Brain microvascular endothelial cell (primary cell): Measurements from ENCODE around the gene CAMTA1.
A peak's percentile ranks its signal among the peaks of the same experiment; 100 is the strongest.

Experiments
- DNase-seq: peaks from one replicate; pipeline ENCODE4 v3.0.0-alpha.2; 2020
- H3K27ac ChIP-seq: fragments of 250-450 bp; sonication (Bioruptor Pico); 2 replicates; pipeline ENCODE4 v1.5.1; 2020; ENCODE audit warnings: mild to moderate bottlenecking, moderate library complexity
- H3K27me3 ChIP-seq: fragments of 250-450 bp; sonication (Bioruptor Pico); replicated peaks from 2 replicates; pipeline ENCODE4 v1.5.1; 2020; ENCODE audit warnings: mild to moderate bottlenecking
- H3K36me3 ChIP-seq: fragments of 250-450 bp; sonication (Bioruptor Pico); replicated peaks from 2 replicates; pipeline ENCODE4 v1.5.1; 2020; ENCODE audit warnings: mild to moderate bottlenecking
- H3K4me3 ChIP-seq: 2 replicates; pipeline ENCODE4 v1.5.1; 2011; ENCODE audit warnings: low read depth, mild to moderate bottlenecking, control low read depth, low read length, moderate library complexity
- CTCF ChIP-seq: IDR thresholded peaks from 2 replicates; pipeline ENCODE4 v1.5.1; 2011; ENCODE audit warnings: low read depth, mild to moderate bottlenecking, moderate library complexity, low read length, control low read depth, inconsistent platforms; ENCODE audit errors: missing control alignments
- in situ Hi-C: cut with HindIII; loops from 2 replicates; pipeline ENCODE4 v1.10.0; 2017; ENCODE audit warnings: low sequenced_read_pairs, low pct_ligation_motif_present

CAMTA1 gene

GRCh38 chr1:7390604-7391000, 605.3 kb downstream of the CAMTA1 start:
- no peaks in the 10 kb centered on the region for H3K36me3 ChIP-seq
- H3K4me3 ChIP-seq = no peak overlapping the region
- no peak overlapping the region for H3K27ac ChIP-seq
- no peak for DNase-seq
- in situ Hi-C loops = no loop called here
- no peaks in the 10 kb centered on the region for H3K27me3 ChIP-seq
- no peak for TF ChIP-seq CTCF

- Histone ChIP-seq H3K27me3 (no peaks in the 10 kb centered on the region), H3K4me3 (no peak overlapping the region), H3K36me3 (no peaks in the 10 kb centered on the region), H3K27ac (no peak overlapping the region)
- DNase-seq = peak; percentile 9
- in situ Hi-C loops = no loop called here
- TF ChIP-seq CTCF = no peak
Measured at GRCh38 chr1:7393136-7393535, 607.9 kb downstream of the CAMTA1 start.

- in situ Hi-C loops = no loop called here
- no peak overlapping the region for H3K4me3 ChIP-seq
- no peaks in the 10 kb centered on the region for H3K36me3 ChIP-seq
- H3K27ac ChIP-seq = no peak overlapping the region
- H3K27me3 ChIP-seq = no peaks in the 10 kb centered on the region
- TF ChIP-seq CTCF = no peak
- no peak for DNase-seq
Measured at GRCh38 chr1:7395251-7395650, 610.0 kb downstream of the CAMTA1 start.

- no peak for DNase-seq
- Histone ChIP-seq H3K27me3 (no peaks in the 10 kb centered on the region), H3K36me3 (no peaks in the 10 kb centered on the region), H3K27ac (no peak overlapping the region), H3K4me3 (no peak overlapping the region)
- in situ Hi-C loops = no loop called here
- no peak for TF ChIP-seq CTCF
Measured at GRCh38 chr1:7398982-7399381, 613.7 kb downstream of the CAMTA1 start.

GRCh38 chr1:7399514-7400125, 614.4 kb downstream of the CAMTA1 start:
- TF ChIP-seq CTCF = no peak
- no peak overlapping the region for H3K27ac ChIP-seq
- H3K27me3 ChIP-seq = no peaks in the 10 kb centered on the region
- DNase-seq = no peak
- H3K36me3 ChIP-seq = no peaks in the 10 kb centered on the region
- H3K4me3 ChIP-seq = no peak overlapping the region
- in situ Hi-C loops = no loop called here

GRCh38 chr1:7400566-7400965, 615.3 kb downstream of the CAMTA1 start:
- H3K4me3 ChIP-seq = no peak overlapping the region
- DNase-seq = no peak
- H3K27ac ChIP-seq = no peak overlapping the region
- TF ChIP-seq CTCF = no peak
- in situ Hi-C loops = no loop called here
- H3K27me3 ChIP-seq = no peaks in the 10 kb centered on the region
- no peaks in the 10 kb centered on the region for H3K36me3 ChIP-seq
